Breast epithelium (tissue), 4 donors: ENCODE data around the gene GPRASP1. TPM values are rescaled to one million over a fixed set of nuclear protein-coding genes. Genes with fewer than 3 reads are reported as not detected.

Source experiments
- DNase-seq, 2 donors: peaks; one replicate each; pipeline ENCODE4 v3.0.0-alpha.2; 2019; ENCODE audit warnings: low spot score in 2 of 2
- H3K27ac ChIP-seq, 2 donors: fragments of 200-600 bp; sonication (generic) in 1 of 2; one replicate each; pipeline ENCODE4 v1.5.1; 2016 to 2019; ENCODE audit warnings: mild to moderate bottlenecking in 1 of 2
- H3K27me3 ChIP-seq, 2 donors: fragments of 200-600 bp; sonication (generic) in 1 of 2; one replicate each; pipeline versions ENCODE4 v1.5.1 to v1.6.0; 2017 to 2019; ENCODE audit warnings: control low read depth in 1 of 2, mild to moderate bottlenecking in 1 of 2
- H3K36me3 ChIP-seq: fragments of 200-600 bp; one replicate; pipeline ENCODE4 v1.5.1; 2019
- H3K4me1 ChIP-seq, 2 donors: fragments of 200-600 bp; sonication (generic); one replicate each; pipeline ENCODE4 v1.5.1; 2016 to 2019; ENCODE audit warnings: control low read depth in 1 of 2
- H3K4me3 ChIP-seq, 3 donors: fragments of 200-600 bp; sonication (generic); 1 replicate in 2 of 3; 2 replicates in 1 of 3; pipeline ENCODE4 v1.5.1; 2016 to 2019; ENCODE audit warnings: mild to moderate bottlenecking in 3 of 3, moderate library complexity in 2 of 3
- H3K9me3 ChIP-seq, 2 donors: fragments of 200-600 bp; sonication (generic) in 1 of 2; one replicate each; pipeline ENCODE4 v1.5.1; 2016 to 2019; ENCODE audit warnings: control low read depth in 1 of 2
- CTCF ChIP-seq, 3 donors: fragments of 450-650 bp; IDR thresholded peaks; one replicate each; pipeline ENCODE4 v1.5.1; 2016 to 2017; ENCODE audit warnings: antibody characterized with exemption in 3 of 3, mild to moderate bottlenecking in 3 of 3, moderate library complexity in 3 of 3
- POLR2A ChIP-seq: fragments of 450-650 bp; IDR thresholded peaks from one replicate; pipeline ENCODE4 v1.6.1; 2016; ENCODE audit warnings: antibody characterized with exemption, mild to moderate bottlenecking, moderate library complexity
- POLR2AphosphoS5 ChIP-seq, 3 donors: sonication (generic); formaldehyde crosslinking; IDR thresholded peaks; one replicate each; pipeline ENCODE4 v1.6.1; 2017; ENCODE audit warnings: antibody characterized with exemption in 3 of 3
- intact Hi-C: fragments of 100-400 bp; cut with DNase I; formaldehyde crosslinking; loops from one replicate; pipeline ENCODE4 v1.15.1; 2023; ENCODE audit warnings: low total_unique reads
- total RNA-seq, 3 donors: library from RNA; depleted of rRNA; stranded (reverse); fragments of >200 nt; gene quantifications; one replicate each; pipeline ENCODE4 v1.1.0, GENCODE V29; 2016

Gene GPRASP1
- total RNA-seq: 10 to 100 TPM in 2 of 3 donors, 1 to 10 TPM in 1; 7.5 to 16.1 (median 16.1) TPM

DNA sequence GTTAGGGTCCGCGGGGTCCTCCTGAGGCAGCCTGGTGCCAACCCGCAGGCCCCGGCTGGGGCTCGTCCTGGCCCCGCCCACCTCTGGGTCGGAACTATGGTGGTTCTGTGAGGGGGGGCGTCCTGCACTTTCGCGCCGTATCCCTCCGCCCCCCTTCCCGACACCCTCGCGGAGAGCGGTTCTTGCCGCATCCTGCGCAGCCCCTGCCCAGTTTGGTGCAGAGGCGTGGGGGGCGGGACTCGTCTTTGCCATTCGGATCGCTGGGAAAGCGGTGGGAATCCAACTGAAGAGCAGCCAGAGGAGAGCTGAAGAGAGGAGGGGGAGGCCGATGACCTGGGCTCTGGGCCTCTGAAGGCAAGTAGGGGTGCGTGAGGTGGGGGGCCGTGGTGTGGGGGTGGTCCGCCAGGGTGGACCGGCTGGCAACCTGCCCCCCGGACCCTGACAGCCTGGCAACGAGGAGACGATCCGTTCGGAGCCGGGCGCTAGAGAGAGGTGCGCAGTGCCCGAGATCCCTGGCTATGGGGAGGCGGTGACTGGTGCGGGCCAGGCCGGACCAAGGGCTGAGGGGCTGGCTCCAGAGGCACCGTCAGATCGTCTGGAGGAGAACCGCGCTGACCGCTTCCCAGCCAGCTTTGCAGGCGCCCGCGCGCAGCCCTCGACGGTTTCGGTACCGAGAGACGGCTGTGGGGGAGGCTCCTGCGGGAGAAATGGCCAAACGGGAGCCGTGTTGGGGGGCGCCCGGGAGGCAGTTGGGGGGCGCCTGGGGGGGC, at the start of gene GPRASP1:
GPRASP1 (plus strand) TSS at position 242 of the 770 bp plus-strand sequence. CDS start 2,431 bp downstream, outside the sequence.
- TF ChIP-seq POLR2AphosphoS5 (IDR thresholded peaks at IDR 0.05) (peak in 2 of 3 donors; percentile 47 to 62), POLR2A (peak; percentile 29), CTCF (IDR thresholded peaks at IDR 0.05) (no peak)
- intact Hi-C loops: no loop called here
- Histone ChIP-seq H3K27me3 (peaks cover 0 to 14% of the 10 kb centered on the region in 2 donors), H3K36me3 (no peaks in the 10 kb centered on the region), H3K4me1 (no peaks in the 10 kb centered on the region), H3K4me3 (peak within 1 kb of the TSS; percentile 55 to 80 (median 62)), H3K9me3 (peaks cover 0 to under 1% of the 10 kb centered on the region in 2 donors), H3K27ac (peak within 1 kb of the TSS; percentile 81 to 91)
- peak; percentile 53 to 62 for DNase-seq

DNA sequence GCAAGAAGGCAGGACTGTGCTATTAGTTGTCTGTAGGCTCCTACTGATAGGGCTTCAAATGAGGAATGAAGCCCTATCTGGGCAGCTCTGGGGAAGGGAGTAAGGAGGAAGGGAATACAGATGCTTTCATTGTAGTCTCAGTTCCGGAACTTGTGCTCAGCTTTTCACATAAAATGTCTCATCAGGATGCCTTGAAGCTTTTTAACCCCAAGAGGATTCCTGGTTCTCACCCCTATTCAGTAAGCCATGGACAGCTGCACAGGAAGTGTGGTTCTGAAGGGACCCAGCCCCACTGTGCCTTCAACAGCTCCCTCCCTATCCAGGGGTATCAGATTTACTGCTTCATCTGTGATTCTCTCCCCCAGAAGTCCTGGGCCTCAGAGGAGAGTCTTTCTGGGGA, 47.0 kb upstream of the GPRASP1 start:
- no peak for DNase-seq
- Histone ChIP-seq H3K27me3 (peaks cover 0 to 3% of the 10 kb centered on the region in 2 donors), H3K36me3 (no peaks in the 10 kb centered on the region), H3K4me1 (no peaks in the 10 kb centered on the region), H3K9me3 (no peaks in the 10 kb centered on the region), H3K27ac (no peak overlapping the region), H3K4me3 (no peak overlapping the region)
- intact Hi-C loops: no loop called here
- TF ChIP-seq POLR2AphosphoS5 (IDR thresholded peaks at IDR 0.05): no peak
- no peak for TF ChIP-seq POLR2A
- no peak for TF ChIP-seq CTCF (IDR thresholded peaks at IDR 0.05)

- no peak for DNase-seq
- no peak overlapping the region for H3K27ac ChIP-seq
- H3K4me1 ChIP-seq: no peaks in the 10 kb centered on the region
- peaks cover 0 to 13% of the 10 kb centered on the region in 2 donors for H3K27me3 ChIP-seq
- H3K9me3 ChIP-seq: no peaks in the 10 kb centered on the region
- TF ChIP-seq POLR2AphosphoS5 (IDR thresholded peaks at IDR 0.05) (no peak), CTCF (IDR thresholded peaks at IDR 0.05) (no peak), POLR2A (no peak)
- intact Hi-C loops: no loop called here
- no peak overlapping the region for H3K4me3 ChIP-seq
- no peaks in the 10 kb centered on the region for H3K36me3 ChIP-seq
Observed at GRCh38 chrX:102606115-102606514, 45.2 kb upstream of the GPRASP1 start.

- Histone ChIP-seq H3K9me3 (no peaks in the 10 kb centered on the region), H3K27me3 (peaks cover 0 to 11% of the 10 kb centered on the region in 2 donors), H3K36me3 (no peaks in the 10 kb centered on the region), H3K4me3 (no peak overlapping the region), H3K27ac (no peak overlapping the region), H3K4me1 (no peaks in the 10 kb centered on the region)
- intact Hi-C loops: no loop called here
- DNase-seq: no peak
- TF ChIP-seq CTCF (IDR thresholded peaks at IDR 0.05) (no peak), POLR2A (no peak), POLR2AphosphoS5 (IDR thresholded peaks at IDR 0.05) (no peak)
Observed at GRCh38 chrX:102610905-102611304, 40.4 kb upstream of the GPRASP1 start.

DNA sequence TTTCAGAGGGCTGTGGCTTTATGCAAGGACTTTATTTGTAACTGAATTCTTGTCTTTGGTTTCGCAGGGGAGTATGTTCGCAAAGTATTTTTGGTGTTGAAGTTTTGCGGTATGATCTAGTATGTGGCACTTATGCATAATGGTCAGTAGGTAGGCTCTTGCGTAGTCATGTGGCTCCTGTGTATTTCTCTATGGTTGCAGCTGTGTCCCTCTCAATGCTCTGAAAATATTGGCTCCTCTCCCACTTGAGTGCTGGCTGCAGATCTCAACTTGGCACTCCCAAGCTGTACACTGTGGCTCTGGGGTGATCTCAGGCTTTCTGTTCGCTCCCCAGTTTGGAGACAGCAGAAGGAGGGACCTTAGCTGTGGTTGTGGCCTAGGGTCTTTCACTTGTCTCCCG, 27.2 kb upstream of the GPRASP1 start:
- TF ChIP-seq CTCF (IDR thresholded peaks at IDR 0.05) (no peak), POLR2A (no peak), POLR2AphosphoS5 (IDR thresholded peaks at IDR 0.05) (no peak)
- Histone ChIP-seq H3K27me3 (peaks cover 0 to 17% of the 10 kb centered on the region in 2 donors), H3K27ac (no peak overlapping the region), H3K9me3 (peaks cover 9 to 38% of the 10 kb centered on the region in 2 donors), H3K36me3 (no peaks in the 10 kb centered on the region), H3K4me1 (no peaks in the 10 kb centered on the region), H3K4me3 (no peak overlapping the region)
- no peak for DNase-seq
- intact Hi-C loops: no loop called here
